ENCODE measurements around the gene ABCC2.

DNA sequence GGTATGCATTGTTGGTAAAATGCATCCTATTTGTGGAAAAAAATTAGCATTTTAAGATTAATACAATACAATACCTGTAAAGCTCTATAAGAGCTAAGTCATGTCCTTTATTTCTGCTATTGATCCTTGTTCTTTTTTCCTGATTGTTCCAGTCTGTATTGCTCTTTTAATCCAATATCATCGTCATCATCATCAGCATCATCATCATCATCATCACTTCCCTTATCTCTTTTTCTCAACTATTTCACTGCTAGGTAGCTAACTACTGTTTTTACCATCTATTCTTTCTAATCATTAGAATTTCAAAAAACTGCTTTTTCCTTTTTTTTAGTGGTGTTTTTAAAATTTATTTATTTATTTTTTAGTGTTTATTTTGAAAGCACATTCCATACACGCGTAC, 71.2 kb downstream of the ABCC2 start:
- TF ChIP-seq FOXM1 (IDR thresholded peaks at IDR 0.05; ENCODE audit: borderline replicate concordance, low read depth) (no peak), CEBPB (IDR thresholded peaks at IDR 0.05) (no peak), CREB1 (IDR thresholded peaks at IDR 0.05; ENCODE audit: low read depth) (no peak), YY1 (IDR thresholded peaks at IDR 0.05; ENCODE audit: low read depth) (no peak), RAD21 (IDR thresholded peaks at IDR 0.05; ENCODE audit: low read depth) (no peak), TAF1 (IDR thresholded peaks at IDR 0.05; ENCODE audit: low read depth) (no peak), ZBTB7A (IDR thresholded peaks at IDR 0.05; ENCODE audit: low read depth) (no peak), MAX (IDR thresholded peaks at IDR 0.05) (no peak)
